ENCODE data around the gene ANO1. TPM values are rescaled to one million over a fixed set of nuclear protein-coding genes. Genes with fewer than 3 reads are reported as not detected.
"Not testable (repeated sequence)": the region's sequence is repeated elsewhere in the genome, so short reads cannot be mapped to it uniquely, and the experiment has no call there.

Gene ANO1
- total RNA-seq, 4 donors from 2014 or later: 87.7 to 133 (median 108) TPM

DNA sequence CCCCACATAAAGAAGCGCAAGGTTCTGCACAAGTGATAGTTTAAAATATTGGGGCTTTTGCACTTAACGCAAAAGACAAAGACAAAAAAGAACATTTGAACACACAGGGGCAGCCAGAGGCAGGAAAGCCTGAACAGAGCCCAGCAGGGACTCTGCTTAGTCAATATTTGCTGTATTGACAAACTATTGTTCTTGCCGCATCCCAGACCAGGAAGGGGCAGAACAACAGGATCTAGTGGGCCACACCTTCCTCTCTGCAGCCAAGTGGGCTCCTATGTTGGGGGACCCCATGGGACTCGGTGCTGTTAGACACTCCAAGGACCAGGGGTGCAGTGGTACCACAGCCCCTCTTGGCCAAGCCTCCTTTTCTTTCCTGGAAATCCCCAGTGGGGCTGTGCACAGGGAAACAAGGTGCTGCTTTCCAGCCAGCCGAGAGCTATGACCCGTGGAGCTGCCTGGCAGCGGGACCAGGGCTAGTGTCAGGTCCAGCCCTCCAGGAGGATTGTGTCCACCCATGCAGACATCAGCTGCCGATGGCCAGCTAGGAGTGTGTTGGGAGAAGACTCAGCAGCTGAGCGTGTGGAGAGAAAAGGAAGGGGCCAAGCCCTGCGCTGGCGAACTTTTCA, 43.3 kb upstream of the ANO1 start:
- Histone ChIP-seq H3K27ac (no peak overlapping the region), H3K27me3 (peaks cover 3% of the 10 kb centered on the region), H3K9me3 (no peaks in the 10 kb centered on the region), H3K36me3 (no peaks in the 10 kb centered on the region), H3K4me3 (no peak overlapping the region), H3K4me1 (no peaks in the 10 kb centered on the region)
- TF ChIP-seq POLR2A (IDR thresholded peaks at IDR 0.05) (no peak), CTCF (IDR thresholded peaks at IDR 0.05) (no peak), POLR2AphosphoS5 (IDR thresholded peaks at IDR 0.05) (no peak), EP300 (IDR thresholded peaks at IDR 0.05) (no peak)
- peak in 1 of 2 donors; percentile 64 for DNase-seq (ENCODE audit: low spot score in 2 of 2)
- WGBS: 84% methylated on average over 11 of the region's 11 CpGs

DNA sequence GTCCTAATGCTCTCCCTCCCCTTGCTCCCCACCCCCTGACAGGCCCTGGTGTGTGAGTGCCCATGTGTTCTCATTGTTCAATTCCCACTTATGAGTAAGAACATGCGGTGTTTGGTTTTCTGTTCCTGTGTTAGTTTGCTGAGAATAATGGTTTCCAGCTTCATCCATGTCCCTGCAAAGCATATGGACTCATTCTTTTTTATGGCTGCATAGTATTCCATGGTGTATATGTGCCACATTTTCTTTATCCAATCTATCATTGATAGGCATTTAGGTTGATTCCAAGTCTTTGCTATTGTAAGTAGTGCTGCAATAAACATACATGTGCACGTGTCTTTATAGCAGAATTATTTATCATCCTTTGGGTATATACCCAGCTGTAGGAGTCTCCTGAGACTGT, 42.5 kb upstream of the ANO1 start:
- not testable (repeated sequence) for DNase-seq (ENCODE audit: low spot score in 2 of 2); H3K36me3 ChIP-seq; H3K27ac ChIP-seq; H3K27me3 ChIP-seq; H3K4me1 ChIP-seq; H3K9me3 ChIP-seq; H3K4me3 ChIP-seq
- 93% methylated on average over 2 of the region's 2 CpGs for WGBS

- no peak overlapping the region for H3K4me3 ChIP-seq
- H3K27ac ChIP-seq: no peak overlapping the region
- peak in 1 of 2 donors; percentile 65 for DNase-seq (ENCODE audit: low spot score in 2 of 2)
- peaks cover 3% of the 10 kb centered on the region for H3K27me3 ChIP-seq
- no peaks in the 10 kb centered on the region for H3K9me3 ChIP-seq
- no peaks in the 10 kb centered on the region for H3K4me1 ChIP-seq
- TF ChIP-seq CTCF (IDR thresholded peaks at IDR 0.05) (no peak), POLR2A (IDR thresholded peaks at IDR 0.05) (no peak), POLR2AphosphoS5 (IDR thresholded peaks at IDR 0.05) (no peak), EP300 (IDR thresholded peaks at IDR 0.05) (no peak)
- 86% methylated on average over 12 of the region's 12 CpGs for WGBS
- H3K36me3 ChIP-seq: no peaks in the 10 kb centered on the region
Measured at GRCh38 chr11:70036971-70037882, 40.9 kb upstream of the ANO1 start.

GRCh38 chr11:70038034-70038834, 39.9 kb upstream of the ANO1 start:
- peak in 1 of 2 donors; percentile 47 for DNase-seq (ENCODE audit: low spot score in 2 of 2)
- TF ChIP-seq EP300 (IDR thresholded peaks at IDR 0.05): no peak
- TF ChIP-seq CTCF (IDR thresholded peaks at IDR 0.05): no peak
- TF ChIP-seq POLR2A (IDR thresholded peaks at IDR 0.05): no peak
- no peak for TF ChIP-seq POLR2AphosphoS5 (IDR thresholded peaks at IDR 0.05)

DNA sequence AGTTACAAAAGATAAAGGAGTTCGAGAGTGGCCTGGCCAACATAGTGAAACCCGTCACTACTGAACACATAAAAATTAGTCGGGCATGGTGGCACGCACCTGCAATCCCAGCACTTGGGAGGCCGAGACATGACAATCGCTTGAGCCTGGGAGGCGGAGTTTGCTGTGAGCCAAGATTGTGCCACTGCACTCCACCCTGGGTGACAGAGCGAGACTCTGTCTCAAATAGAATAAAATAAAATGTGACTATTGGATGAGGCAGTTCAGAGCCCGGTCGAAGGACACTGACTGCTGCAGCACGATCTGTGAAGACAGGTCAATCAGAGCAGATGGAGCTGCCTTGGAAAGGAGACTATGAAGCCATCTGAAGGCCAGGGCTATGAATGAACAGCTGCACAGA, 37.7 kb upstream of the ANO1 start:
- Histone ChIP-seq H3K27me3 (peaks cover 3% of the 10 kb centered on the region), H3K36me3 (no peaks in the 10 kb centered on the region), H3K4me3 (no peak overlapping the region), H3K4me1 (no peaks in the 10 kb centered on the region), H3K9me3 (no peaks in the 10 kb centered on the region), H3K27ac (no peak overlapping the region)
- TF ChIP-seq POLR2A (IDR thresholded peaks at IDR 0.05) (no peak), EP300 (IDR thresholded peaks at IDR 0.05) (no peak), CTCF (IDR thresholded peaks at IDR 0.05) (no peak), POLR2AphosphoS5 (IDR thresholded peaks at IDR 0.05) (no peak)
- DNase-seq (ENCODE audit: low spot score in 2 of 2): peak in 1 of 2 donors; percentile 69
- 94% methylated on average over 11 of the region's 11 CpGs for WGBS

More at GRCh38 chr11:70038034-70038834, 39.9 kb upstream of the ANO1 start:
- Histone ChIP-seq H3K27ac (no peak overlapping the region), H3K36me3 (no peaks in the 10 kb centered on the region), H3K27me3 (peaks cover 3% of the 10 kb centered on the region), H3K9me3 (no peaks in the 10 kb centered on the region), H3K4me1 (no peaks in the 10 kb centered on the region), H3K4me3 (no peak overlapping the region)
- WGBS: 84% methylated on average over 7 of the region's 9 CpGs
